OCI-LY7 (cell line): ENCODE measurements around the gene AHCTF1. TPM values are rescaled to one million over a fixed set of nuclear protein-coding genes. Genes with fewer than 3 reads are reported as not detected.
A peak's percentile ranks its signal among the peaks of the same experiment; 100 is the strongest.

Source experiments
- BruUV-seq: library from RNA; stranded (reverse); fragments of 400-500 nt; replicated peaks from 2 replicates; lab custom pipeline; 2021; lab: Mats Ljungman, UMichigan
- CTCF ChIA-PET: fragments of 300-600 bp; sonication (Branson Sonifier 250); formaldehyde crosslinking; loops from one replicate; lab custom pipeline; 2022; ENCODE audit warnings: antibody characterized with exemption; ENCODE audit not compliant: unreplicated experiment; lab: Charles Lee
- POLR2A ChIA-PET: fragments of 300-600 bp; sonication (Branson Sonifier 250); formaldehyde crosslinking; loops from one replicate; lab custom pipeline; 2022; ENCODE audit warnings: antibody characterized with exemption; lab: Charles Lee
- DNase-seq: peaks from one replicate; pipeline ENCODE4 v3.0.0-alpha.2; 2015; ENCODE audit warnings: low spot score
- H2AFZ ChIP-seq: fragments of 200-600 bp; sonication (generic), shearing (Covaris generic); 2 replicates; pipeline ENCODE4 v1.6.1; 2014; ENCODE audit warnings: mild to moderate bottlenecking, antibody characterized with exemption, low read length, moderate library complexity
- H3K27ac ChIP-seq: fragments of 200-600 bp; sonication (generic); 2 replicates; pipeline ENCODE4 v1.5.1; 2014; ENCODE audit warnings: mixed run types, low read depth, mild to moderate bottlenecking, moderate library complexity, low read length, inconsistent platforms; ENCODE audit not compliant: poor library complexity, severe bottlenecking
- H3K36me3 ChIP-seq: fragments of 200-600 bp; sonication (generic); 2 replicates; pipeline ENCODE4 v1.6.1; 2014; ENCODE audit warnings: mild to moderate bottlenecking, antibody characterized with exemption, low read length, moderate library complexity, mixed read lengths; ENCODE audit not compliant: insufficient read depth
- H3K4me1 ChIP-seq: fragments of 200-600 bp; sonication (generic); 2 replicates; pipeline ENCODE4 v1.5.1; 2014; ENCODE audit warnings: mild to moderate bottlenecking, low read length; ENCODE audit not compliant: insufficient read depth, poor library complexity, severe bottlenecking
- H3K4me2 ChIP-seq: fragments of 200-600 bp; sonication (generic); 2 replicates; pipeline ENCODE4 v1.6.1; 2014; ENCODE audit warnings: mild to moderate bottlenecking, low read length
- H3K4me3 ChIP-seq: fragments of 200-600 bp; sonication (generic); 2 replicates; pipeline ENCODE4 v1.5.1; 2014; ENCODE audit warnings: mild to moderate bottlenecking, low read depth, low read length; ENCODE audit not compliant: poor library complexity, severe bottlenecking
- H3K79me2 ChIP-seq: fragments of 200-600 bp; sonication (generic); 2 replicates; pipeline ENCODE4 v1.6.1; 2016; ENCODE audit warnings: low read depth, mild to moderate bottlenecking, low read length, moderate library complexity, mixed read lengths; ENCODE audit not compliant: insufficient read depth
- H3K9me2 ChIP-seq: fragments of 200-600 bp; sonication (generic); 2 replicates; pipeline ENCODE4 v1.6.1; 2016; ENCODE audit warnings: mild to moderate bottlenecking, low read length, mixed read lengths; ENCODE audit not compliant: insufficient read depth
- H3K9me3 ChIP-seq: fragments of 200-600 bp; sonication (generic); 2 replicates; pipeline ENCODE4 v1.6.1; 2014; ENCODE audit warnings: mild to moderate bottlenecking, mixed run types, low read length, mixed read lengths
- H4K20me1 ChIP-seq: fragments of 200-600 bp; sonication (generic); 2 replicates; pipeline ENCODE4 v1.6.1; 2014; ENCODE audit warnings: mild to moderate bottlenecking, antibody characterized with exemption, low read length, moderate library complexity, mixed read lengths; ENCODE audit not compliant: insufficient read depth
- EZH2phosphoT487 ChIP-seq: fragments of 200-600 bp; sonication (generic); IDR thresholded peaks from 2 replicates; pipeline ENCODE4 v1.6.1; 2018; ENCODE audit warnings: low read depth, borderline replicate concordance, mild to moderate bottlenecking, mixed run types, antibody characterized with exemption, low read length, moderate library complexity, mixed read lengths
- intact Hi-C: fragments of 100-400 bp; cut with micrococcal nuclease; formaldehyde crosslinking; loops from one replicate; pipeline ENCODE4 v1.10.0; 2022; ENCODE audit not compliant: unreplicated experiment
- total RNA-seq, 2 experiments: library from RNA; depleted of rRNA in 1 of 2; stranded (reverse); fragments of >200 nt in 1 of 2; shearing (Covaris generic) in 1 of 2; gene quantifications; 2 replicates each; pipeline ENCODE4 v1.2.3, GENCODE V29; 2014 to 2022
- TF ChIP-seq, protein P1 (sequence below): fragments of 200-600 bp; sonication (generic); conservative IDR thresholded peaks from 2 replicates; pipeline ENCODE4 v1.5.1; 2014; ENCODE audit warnings: mild to moderate bottlenecking, antibody characterized with exemption, low read length, moderate library complexity, mixed read lengths

AHCTF1 gene
- total RNA-seq, 2 experiments from 2014 or later, result 38.5 to 57.7 TPM

- TF ChIP-seq, protein P1, sequence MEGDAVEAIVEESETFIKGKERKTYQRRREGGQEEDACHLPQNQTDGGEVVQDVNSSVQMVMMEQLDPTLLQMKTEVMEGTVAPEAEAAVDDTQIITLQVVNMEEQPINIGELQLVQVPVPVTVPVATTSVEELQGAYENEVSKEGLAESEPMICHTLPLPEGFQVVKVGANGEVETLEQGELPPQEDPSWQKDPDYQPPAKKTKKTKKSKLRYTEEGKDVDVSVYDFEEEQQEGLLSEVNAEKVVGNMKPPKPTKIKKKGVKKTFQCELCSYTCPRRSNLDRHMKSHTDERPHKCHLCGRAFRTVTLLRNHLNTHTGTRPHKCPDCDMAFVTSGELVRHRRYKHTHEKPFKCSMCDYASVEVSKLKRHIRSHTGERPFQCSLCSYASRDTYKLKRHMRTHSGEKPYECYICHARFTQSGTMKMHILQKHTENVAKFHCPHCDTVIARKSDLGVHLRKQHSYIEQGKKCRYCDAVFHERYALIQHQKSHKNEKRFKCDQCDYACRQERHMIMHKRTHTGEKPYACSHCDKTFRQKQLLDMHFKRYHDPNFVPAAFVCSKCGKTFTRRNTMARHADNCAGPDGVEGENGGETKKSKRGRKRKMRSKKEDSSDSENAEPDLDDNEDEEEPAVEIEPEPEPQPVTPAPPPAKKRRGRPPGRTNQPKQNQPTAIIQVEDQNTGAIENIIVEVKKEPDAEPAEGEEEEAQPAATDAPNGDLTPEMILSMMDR, result no peak
- TF ChIP-seq EZH2phosphoT487, result no peak
- peaks cover 21% of the 10 kb centered on the region; the same call in 1 of the 2 replicates for H3K36me3 ChIP-seq
- H3K4me3 ChIP-seq, result no peak overlapping the region
- H2AFZ ChIP-seq, result no peak overlapping the region
- no peak overlapping the region for H3K4me2 ChIP-seq
- no peak overlapping the region for H3K27ac ChIP-seq
- intact Hi-C loops, result no loop called here
- CTCF ChIA-PET, result no interaction called here
- POLR2A ChIA-PET, result interaction anchor here (1.1 kb wide), 1 partner anchor 232 kb away, joined by 3 read pairs; no protein-coding TSS in a partner anchor
- no peaks in the 10 kb centered on the region for H4K20me1 ChIP-seq
- no TSS peak for BruUV-seq
- no peaks in the 10 kb centered on the region for H3K9me2 ChIP-seq
- H3K4me1 ChIP-seq, result no peaks in the 10 kb centered on the region
- no peaks in the 10 kb centered on the region for H3K9me3 ChIP-seq
- DNase-seq, result no peak
- H3K79me2 ChIP-seq, result no peaks in the 10 kb centered on the region
Observed at GRCh38 chr1:246978281-246978680, 46.5 kb upstream of the AHCTF1 start.

GRCh38 chr1:246971969-246972368 lies 40.2 kb upstream of the AHCTF1 start:
- no peak overlapping the region for H3K4me3 ChIP-seq
- no peak overlapping the region for H3K4me2 ChIP-seq
- no peak for TF ChIP-seq EZH2phosphoT487
- TF ChIP-seq, protein P1, result no peak
- H3K27ac ChIP-seq, result no peak overlapping the region
- no TSS peak for BruUV-seq
- no peaks in the 10 kb centered on the region for H3K79me2 ChIP-seq
- DNase-seq, result no peak
- H3K9me2 ChIP-seq, result no peaks in the 10 kb centered on the region
- no peaks in the 10 kb centered on the region for H3K4me1 ChIP-seq
- ChIA-PET CTCF (no interaction called here), POLR2A (interaction anchor here (0.5 to 1.4 kb wide), 3 partner anchors 16 to 376 kb away, joined by 3 to 4 read pairs (median 4); no protein-coding TSS in a partner anchor)
- intact Hi-C loops, result no loop called here
- peaks cover 18% of the 10 kb centered on the region for H3K9me3 ChIP-seq
- H3K36me3 ChIP-seq, result 0 out of 2 replicates have a peak, but pooled peaks cover 5% of the 10 kb centered on the region
- no peak overlapping the region for H2AFZ ChIP-seq
- no peaks in the 10 kb centered on the region for H4K20me1 ChIP-seq

DNA sequence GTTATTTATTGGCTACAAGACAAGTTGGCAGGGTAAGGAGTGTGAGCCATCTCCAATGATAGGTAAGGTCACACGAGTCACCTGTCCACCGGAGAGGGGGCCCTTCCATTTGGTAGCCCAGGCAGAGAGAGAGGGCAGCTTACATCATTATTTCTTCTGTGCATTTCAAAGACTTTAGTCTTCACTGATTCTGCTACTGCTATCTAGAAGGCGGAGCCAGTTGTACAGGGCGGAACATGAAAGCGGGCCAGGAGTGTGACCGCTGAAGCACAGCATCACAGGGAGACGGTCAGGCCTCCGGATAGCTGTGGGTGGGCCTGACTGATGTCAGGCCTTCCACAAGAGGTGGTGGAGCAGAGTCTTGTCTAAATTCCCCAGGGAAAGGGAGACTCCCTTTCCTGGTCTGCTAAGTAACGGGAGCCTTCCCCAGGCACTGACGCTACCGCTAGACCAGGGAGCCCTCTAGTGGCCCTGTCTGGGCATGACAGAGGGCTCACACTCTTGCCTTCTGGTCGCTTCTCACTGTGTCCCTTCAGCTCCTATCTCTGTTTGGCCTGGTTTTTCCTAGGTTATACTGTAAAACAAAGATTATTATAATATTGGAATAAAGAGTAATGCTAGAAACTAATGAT lies 39.5 kb upstream of the AHCTF1 start:
- no peaks in the 10 kb centered on the region for H3K9me2 ChIP-seq
- ChIA-PET POLR2A (interaction anchor here (0.5 to 1.4 kb wide), 3 partner anchors 15 to 192 kb away, joined by 3 to 4 read pairs (median 3); no protein-coding TSS in a partner anchor), CTCF (no interaction called here)
- H3K27ac ChIP-seq, result no peak overlapping the region
- peak; percentile 40 for DNase-seq
- no peak overlapping the region for H2AFZ ChIP-seq
- H3K4me2 ChIP-seq, result no peak overlapping the region
- peaks cover 18% of the 10 kb centered on the region for H3K9me3 ChIP-seq
- no TSS peak for BruUV-seq
- H3K36me3 ChIP-seq, result peaks cover 5% of the 10 kb centered on the region; the same call in 1 of the 2 replicates
- no peak overlapping the region for H3K4me3 ChIP-seq
- no peak for TF ChIP-seq EZH2phosphoT487
- TF ChIP-seq, protein P1, result peak; percentile 75
- no peaks in the 10 kb centered on the region for H3K4me1 ChIP-seq
- no peaks in the 10 kb centered on the region for H4K20me1 ChIP-seq
- H3K79me2 ChIP-seq, result no peaks in the 10 kb centered on the region
- intact Hi-C loops, result no loop called here
